Activated CD4-positive, alpha-beta T cell treated with anti-CD3 and anti-CD28 coated beads, Interleukin-2, Interleukin-6, amounts not matched to agents 100 ng/mL and 50 ng/mL, durations not matched to agents 16 hours and 8 hours (primary cell): Measurements from ENCODE around the gene ILK.

Experiments used
- DNase-seq: peaks from one replicate; pipeline ENCODE4 v3.0.0-alpha.2; 2020

The ILK gene

DNA sequence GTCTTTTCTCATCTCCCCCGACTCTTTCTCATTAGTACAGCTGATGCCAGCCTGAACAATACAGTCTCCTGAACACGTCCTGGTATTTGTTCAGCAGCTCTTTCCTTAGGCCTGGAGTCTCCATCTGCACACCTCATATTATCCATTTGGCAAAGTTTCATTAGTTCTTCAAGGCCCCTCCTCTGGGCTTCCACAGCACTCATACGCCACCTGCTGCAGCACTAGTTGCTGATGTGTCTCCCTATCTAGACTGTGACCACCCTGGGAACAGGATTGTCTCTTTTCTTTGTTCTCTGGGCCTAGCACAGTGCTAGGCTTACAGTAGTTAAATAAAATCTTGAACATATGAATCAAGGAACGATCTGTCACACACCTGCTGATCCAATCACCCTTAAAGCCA lies 34.9 kb downstream of the ILK start:
- DNase-seq, result no peak

DNA sequence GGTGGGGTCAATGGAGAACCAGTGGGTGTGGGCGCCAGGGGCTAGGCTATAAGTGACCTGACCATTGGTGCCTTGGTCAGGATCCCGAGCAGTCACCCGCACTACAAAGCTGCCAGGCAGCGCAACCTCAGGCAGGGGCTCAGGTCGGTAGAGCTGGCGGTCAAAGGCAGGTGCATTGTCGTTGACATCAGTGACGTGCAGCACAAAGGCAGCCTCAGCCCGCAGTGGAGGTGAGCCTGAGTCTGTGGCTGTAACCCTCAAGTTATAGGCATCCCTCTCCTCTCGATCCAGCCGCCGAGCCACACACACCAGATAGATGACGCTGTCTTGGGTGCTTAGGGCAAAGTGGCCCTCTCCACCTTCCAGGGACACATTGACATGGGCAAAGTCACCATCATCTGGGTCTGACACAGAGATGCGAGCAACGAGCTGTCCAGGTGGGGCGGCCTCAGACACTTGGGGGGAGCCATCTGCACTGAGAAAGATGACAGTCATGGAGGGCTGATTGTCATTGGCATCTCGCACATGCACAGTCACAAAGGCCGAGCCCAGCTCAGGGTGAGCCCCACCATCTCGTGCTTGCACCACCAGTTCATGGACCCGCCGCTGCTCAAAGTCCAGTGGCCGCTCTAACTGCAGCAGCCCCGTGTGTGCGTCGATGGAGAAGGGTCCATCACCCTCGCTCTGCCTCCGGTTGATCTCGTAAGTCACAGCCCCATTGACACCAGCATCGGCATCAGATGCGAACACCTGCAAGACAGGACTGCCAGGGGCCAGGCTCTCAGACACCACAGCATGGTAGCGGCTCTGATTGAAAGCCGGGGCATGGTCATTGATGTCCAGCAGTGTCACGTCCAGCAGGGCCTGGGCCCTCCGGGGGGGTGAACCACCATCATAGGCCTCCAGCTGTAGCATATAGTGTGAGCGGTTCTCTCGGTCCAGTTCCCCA lies 36.7 kb downstream of the ILK start:
- DNase-seq, result no peak

DNA sequence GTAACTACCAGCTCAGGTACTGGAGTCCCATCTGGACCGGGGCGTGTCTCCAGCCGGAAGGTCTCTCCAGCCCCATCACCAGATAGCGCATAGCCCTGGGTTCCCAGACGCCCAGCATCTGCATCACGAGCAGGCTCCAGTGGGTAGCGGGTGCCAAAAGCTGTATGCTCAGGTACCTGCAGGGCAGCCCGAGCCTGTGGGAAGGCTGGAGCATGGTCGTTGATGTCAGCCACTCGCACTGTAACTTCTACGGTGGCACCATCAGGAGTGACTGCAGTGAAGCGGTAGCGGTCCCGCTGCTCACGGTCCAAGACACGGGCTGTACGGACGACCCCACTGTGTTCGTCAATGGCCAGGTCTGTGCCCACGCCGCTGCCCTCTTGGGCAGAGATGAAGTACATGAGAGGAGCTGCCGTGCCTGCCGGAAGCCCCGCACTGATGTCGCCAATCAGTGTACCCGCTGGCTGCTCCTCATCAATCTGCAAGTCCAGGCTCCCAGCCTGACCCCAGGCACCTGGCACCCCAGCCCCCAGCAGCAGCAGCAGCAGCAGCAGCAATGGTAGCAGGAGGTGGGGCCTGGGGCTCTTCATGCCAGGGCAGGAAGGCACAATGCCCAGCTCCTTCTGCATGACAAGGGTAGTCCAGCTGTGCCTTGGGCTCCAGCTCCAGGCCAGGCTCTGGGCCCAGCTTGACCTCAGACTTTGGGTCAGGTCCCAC lies 37.6 kb downstream of the ILK start:
- DNase-seq, result no peak

DNA sequence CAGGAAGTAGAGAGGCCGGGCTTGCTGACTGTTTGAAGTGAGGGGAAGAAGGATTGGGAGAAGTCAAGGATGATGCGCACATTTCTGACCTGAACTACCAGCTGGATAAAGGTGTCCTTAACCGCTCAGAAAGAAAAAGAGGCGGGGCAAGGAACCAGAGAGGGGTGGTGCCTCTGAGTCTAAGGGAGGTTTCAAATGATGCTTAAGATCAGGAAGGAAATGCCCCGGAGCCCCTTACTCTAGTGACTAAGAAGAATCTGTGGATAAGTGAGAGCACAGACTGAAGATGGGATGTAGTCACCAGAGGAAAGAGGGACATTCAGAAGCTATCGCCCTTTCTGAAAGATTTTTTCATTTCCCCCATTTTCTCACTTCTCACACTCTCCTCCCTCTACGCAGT lies 39.4 kb downstream of the ILK start:
- DNase-seq, result no peak

DNA sequence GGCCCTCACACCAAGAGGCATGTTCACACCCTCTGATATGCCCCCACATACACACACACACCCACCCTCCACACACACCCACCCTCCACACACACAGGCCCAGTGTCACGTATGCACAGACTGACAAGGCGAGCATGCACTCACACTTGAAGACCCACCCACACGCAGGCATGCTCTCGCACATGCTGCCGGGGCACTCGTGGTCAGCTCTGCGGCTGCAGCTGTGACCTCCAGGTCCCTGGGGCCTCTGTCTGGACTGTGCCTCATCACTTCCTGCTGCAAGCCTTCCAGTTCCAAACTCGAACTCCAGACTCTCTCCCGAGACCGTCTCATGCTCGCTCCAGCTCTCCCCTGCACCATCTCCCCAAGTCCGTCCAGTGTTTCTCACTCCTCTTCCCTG lies 42.5 kb downstream of the ILK start:
- no peak for DNase-seq

DNA sequence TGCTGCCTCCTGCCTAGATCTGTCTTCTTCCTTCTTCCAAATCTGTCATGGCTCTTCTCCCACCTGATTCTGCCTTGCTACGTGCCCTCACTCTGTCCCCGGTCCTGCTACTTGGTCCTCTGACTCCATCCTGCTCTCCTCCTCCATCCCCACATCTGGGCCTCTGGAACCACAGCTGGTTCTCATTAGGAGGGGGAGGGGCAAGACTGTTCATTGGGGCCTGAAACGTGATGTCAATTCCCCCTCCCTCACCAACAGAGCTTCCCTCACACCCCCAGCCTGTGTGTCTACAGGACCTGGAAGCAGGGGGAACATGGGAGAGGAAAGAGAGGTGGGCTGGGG lies 43.0 kb downstream of the ILK start:
- no peak for DNase-seq

DNA sequence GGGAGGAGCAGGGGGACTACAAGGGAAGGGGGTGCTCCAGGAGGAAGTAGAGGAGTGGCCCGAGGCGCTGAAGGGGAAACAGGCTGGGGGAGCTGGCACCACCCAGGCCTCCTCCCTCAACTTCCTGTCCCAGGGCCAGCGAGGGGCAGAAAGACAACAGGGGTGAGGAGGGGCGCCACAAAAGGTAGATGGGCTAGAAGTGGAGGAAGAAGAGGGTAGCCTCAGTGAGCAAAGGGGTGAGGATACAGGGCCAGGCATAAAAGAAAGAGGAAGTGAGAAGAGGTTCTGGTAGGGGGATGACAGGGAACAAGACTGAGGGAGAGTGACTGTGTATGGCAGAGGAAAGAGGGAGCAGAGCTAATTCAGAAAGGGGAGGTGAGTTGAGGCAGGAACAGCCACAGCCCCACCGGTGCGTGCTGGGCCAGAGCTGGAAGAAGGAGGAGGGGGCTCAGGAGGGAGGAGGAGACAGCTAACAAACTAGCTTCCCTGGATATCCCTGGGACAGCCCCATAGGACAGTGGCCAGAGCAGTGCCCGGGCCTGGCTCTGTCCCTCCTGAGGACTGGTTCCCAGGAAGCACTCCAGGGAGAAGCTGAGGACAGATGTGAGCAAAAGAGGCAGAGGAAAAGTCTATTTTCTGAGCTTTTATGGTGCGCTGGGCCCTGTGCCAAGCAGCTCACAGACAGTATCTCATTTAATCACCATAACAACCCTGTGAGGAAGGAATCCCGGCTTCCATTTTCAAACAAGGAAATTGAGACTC lies 43.5 kb downstream of the ILK start:
- no peak for DNase-seq

DNA sequence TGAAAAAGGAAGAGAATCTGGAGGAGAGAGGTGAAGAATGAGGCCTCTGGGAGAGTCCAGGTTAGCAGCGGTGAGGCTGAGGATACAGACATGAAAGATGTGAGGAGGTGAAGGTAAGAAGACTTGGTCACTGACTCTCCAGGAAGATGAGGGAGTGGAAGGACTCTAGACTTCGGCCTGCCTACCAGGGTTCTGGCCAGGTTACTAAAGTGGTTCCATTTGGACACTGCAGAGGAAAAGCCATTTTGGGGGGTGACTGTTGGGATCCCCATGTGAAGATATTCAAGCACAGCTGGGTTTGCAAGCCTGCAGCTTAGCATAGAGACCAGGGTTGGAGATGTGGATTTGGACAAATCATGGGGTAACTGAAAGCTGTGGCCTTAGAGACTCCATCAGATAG lies 44.3 kb downstream of the ILK start:
- no peak for DNase-seq

DNA sequence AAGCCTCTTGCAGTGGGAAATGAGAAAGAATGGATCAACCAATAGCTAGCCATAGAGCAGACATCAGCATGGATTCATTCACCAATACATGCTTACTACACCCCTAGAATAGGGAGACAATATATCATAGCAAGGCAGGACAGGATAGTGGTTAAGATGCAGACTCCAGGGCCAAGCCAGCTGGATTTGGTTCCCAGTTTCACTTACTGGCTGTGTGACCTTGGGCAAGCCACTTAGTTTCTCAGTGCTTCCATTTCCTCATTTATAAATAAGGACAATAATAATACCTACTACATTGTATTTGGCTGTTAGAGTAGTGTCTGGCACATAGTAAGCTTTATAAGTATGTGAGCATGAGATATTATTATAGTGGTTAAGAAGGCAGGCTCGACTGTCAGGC lies 44.9 kb downstream of the ILK start:
- no peak for DNase-seq

DNA sequence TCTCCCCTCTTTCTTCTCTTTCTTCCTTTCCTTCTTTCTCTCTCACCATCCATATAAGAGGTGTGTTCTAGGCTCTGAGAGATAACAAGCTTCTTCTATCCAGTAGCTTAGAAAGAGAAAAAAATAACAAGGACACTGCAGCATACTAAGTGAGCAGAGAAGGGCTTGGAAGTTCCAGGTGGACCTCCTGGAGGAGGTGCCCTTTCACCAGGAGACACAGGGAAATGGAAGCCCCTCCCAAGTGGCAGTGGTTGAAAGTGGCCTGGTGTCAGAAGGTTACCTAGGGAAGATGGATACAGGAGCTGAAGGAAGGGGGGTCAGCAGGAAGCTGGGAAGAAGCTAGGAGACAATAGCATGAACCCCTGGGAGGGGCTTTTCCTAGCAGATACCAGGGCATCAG lies 46.5 kb downstream of the ILK start:
- no peak for DNase-seq

DNA sequence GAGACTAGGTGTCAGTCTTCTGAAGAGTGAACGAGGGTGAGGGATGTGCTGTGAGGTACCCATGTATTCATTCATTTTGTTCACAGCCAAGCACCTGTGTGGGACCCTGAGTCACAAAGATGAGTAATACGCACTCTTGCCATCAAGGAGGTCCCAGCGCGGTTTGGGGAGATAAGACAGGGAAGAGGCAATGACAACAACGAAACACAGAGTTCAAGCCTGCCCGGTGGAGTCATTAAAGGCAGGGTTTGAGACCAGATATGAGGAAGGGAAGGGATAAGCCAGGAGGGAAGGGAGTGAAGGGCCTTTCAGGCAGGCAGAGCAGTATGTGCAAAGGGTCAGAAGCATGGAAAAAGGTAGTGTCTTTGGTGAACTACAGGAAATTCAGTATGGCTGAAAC lies 47.4 kb downstream of the ILK start:
- no peak for DNase-seq

DNA sequence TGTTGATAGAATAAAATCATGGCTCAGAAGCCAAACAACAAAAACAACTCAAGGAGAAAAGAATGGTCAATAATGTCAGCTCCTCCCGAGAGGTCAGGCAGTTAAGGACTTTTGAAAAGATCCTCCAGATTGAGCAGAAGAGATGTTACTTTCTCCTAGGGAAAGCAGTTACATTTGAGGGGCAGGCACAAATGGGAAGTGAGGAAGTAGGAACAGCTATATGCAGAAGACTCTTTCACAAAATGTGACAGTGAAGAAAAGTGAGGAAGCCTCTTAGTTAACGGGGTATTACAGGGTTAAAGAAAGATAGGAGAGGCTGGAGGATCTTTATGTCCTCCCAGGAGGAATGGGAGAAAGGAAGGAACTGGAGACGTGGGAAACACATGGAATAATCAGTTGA lies 48.6 kb downstream of the ILK start:
- DNase-seq, result no peak

DNA sequence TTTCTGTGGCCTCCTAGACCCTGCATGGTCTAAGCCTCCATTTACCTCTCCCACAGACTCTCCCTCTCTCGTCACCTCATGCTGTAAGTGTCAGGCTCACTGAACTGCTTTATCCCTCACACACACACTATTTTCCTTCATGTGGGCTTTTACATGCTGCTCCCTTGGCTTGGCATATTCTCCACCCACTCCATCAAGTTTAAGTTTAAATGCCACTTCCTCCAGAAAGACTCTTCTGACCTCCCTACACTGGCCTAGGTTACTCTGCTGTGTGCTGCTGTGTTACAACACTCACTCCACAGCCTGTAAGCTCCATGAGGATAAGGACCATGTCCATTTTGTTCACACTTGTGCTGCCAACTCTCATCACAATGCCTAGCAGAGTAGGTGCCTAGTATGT lies 49.5 kb downstream of the ILK start:
- no peak for DNase-seq

DNA sequence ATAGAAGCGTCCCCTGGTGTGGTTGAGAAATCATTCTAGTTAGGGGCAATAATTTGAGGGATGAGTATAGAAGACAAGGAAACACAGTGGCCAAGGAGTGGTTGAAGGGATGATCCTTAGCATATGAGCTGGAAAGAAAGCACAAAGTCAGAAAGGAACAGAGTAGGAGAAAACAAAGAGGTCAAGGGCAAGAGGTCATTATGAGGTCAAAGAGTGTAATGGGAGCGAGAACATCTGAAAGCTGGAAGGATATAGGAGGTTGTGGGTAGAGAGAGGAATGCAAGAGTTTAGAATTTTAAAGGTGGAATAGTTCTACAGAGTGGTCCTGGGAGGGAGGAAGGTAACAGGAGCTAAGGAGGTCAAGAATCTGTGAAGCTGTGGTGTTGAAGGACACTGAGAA lies 50.1 kb downstream of the ILK start:
- no peak for DNase-seq

DNA sequence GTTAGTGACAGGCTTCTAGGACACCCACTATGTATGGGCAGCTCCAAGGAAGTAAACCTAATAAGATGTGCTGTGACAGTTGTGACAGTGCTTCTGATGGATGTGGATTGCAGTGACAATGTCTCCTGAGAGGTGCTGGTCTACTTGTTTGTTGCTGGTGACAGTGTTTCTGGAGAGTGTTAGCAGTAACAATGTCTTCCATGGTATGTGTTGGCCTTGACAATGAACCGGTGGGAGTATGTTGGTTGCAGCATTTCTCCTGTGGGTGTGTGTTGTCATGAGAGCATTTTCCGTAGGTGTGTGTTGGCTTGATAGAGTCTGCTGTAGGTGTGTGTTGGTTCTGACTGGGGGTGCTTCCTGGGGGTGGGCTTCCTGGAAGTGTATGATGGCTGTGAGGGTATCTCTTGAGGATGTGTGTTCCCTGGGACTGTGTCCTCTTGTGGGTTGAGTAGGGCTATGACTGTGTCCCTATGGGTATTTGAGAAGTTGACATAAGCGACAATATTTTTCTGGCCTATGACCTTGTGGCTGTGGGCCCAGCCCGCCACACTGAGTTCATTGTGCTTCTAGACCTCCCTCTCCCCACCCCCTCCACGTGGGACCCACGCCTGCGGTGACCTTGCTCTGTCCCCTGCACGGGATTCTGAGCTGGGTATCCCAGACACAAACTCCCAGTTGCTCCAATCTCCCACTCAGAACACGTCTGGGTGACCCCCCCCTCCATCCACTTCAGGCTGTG lies 50.9 kb downstream of the ILK start:
- no peak for DNase-seq

DNA sequence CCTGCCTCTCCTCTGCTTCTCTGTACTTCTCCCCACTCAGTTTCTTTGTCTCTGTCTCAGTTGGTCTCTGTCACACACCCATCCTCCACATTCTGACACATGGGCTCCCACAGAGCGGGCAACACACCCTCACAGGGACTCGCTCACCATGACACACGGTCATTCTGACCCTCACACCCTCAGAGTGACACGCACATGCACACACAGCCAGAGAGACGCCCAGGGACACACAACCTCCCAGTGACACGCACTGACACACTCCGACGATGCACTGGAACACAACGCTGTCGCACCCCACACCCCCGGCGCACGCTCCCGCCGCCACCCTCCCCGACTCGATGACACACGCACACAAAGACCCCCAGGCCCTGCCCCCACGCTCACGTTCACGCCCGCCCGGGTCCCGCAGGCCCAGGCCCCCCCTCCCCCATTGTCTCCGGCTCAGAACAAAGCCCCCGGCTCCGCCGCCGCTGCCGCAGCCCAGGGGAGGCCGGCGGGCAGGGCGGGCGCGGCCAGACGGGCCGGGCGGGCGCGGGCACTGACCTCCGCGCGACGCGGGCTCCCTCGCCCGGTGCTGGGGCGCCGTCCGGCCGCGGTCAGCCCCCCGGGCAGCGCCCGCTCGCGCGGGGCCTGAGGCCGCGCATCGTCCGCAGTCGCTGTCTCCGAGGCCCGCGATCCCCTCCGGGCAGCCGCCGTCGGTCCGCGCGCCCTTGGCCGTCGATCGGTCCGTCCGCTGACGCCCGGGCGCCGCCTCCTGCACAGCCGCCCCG lies 51.6 kb downstream of the ILK start:
- no peak for DNase-seq

DNA sequence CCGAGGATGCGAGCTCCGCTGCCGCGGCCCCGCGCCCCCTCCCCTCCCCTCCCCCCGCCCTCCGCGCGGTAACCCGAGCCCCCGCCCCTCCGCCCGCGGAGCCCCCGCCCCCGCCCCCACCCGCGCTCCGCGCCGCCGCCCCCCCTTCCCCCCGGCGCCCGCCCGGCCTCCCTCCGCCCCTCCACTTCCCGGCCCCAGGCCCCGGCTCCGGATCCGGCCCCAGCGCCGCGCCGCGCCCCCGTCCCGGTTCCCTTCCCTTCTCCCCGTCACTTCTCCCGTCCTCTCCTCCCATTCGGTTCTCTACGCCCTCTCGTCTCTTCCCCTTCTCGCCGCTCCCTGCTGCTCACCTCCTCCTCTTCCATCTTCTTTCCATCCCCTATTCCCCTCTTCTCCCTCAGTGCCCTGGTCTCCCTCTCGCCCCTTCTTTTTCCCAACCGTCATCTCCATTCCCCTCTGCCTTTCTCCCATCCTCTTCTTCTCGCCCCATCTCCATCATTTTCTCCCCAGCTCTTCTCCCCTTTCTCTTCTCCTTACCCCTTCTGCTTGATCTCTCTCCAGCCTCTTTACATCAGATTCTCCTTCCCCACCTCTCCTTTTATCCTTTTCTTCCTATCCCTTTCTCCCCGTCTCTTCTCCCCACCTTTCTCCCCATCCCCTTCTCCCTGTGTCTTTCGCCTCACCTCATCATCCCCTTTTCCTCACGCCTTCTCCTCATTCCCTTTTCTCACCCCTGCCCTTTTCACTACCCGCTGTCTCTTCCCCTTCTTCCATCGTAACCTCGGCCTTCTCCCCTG lies 52.4 kb downstream of the ILK start, which contains the start of gene DCHS1:
TSS of gene DCHS1 (minus strand) at position 20 of the 794 bp plus-strand sequence. CDS start 14,196 bp downstream, outside the sequence.
- DNase-seq, result no peak

DNA sequence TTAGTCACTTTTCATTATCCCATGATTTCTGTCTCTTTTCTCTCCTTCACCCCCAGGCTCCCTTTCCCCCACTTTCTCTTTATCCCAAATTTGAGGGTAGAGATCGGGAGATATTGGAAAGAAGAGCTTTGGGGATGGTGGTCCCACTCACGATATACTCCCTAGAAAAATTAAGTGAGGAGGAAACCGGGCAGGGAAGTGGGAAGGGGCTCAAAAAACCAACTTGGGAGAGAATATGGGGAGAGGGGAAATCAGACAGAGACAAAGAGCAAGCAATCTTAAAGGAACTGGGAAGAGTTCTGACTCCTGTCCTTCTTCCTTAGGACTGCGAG lies 53.0 kb downstream of the ILK start:
- DNase-seq, result no peak

DNA sequence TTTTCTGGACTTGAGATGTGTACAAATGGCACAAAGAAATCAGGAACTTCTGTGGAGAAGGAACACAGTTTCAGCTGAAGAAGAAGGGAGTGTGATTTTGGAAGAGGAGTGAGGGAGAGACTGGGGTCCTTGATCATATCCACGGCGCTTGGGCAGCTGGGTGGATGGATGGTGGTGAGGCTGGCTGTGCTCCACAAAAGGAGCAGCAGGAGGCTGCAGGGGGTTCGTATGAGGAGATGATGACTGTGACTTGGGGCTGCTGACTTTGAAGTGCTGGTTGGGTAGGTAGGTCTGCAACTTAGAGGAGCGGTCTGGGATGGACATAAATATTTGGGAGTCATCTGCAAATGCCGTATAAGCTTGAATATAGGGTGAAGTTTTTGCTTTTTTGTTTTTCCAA lies 53.4 kb downstream of the ILK start:
- DNase-seq, result no peak

DNA sequence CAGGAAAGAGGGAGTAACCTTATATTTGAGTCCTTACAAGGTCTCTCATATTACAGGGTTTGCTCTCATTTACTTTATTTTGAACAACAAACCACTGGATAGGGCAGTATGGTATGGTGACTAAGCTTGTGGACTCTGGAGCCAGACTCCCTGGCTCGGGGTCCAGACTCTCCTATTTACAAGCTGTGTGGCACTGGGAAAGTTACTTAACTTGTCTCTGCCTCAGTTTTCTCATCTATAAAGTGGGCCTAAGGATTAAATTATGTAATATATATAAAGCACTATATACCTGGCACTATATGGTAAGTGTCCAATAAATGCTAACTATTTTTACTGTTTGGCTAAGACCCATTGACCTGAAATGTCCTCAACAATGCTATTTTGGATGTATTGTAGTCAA lies 53.8 kb downstream of the ILK start:
- no peak for DNase-seq

DNA sequence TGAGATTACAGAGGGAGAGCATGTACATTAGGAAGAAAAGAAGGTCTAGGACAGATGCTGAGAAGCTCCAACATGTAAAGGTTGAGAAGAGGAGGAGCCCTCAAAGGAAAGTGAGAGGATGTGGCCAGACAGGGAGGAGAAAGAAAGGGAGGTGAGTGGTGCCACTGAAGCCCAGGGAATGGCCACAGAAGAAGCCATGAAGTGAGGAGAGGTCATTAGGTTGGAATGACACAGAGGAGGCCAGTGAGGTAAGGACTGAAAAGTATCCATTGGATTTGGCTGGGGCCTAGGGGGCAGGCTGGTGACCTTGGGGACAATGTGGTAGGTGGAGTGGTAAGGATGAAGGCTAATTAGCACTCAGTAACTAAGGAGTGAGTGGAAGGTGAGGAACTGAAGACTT lies 55.1 kb downstream of the ILK start:
- no peak for DNase-seq
